GM12873 (cell line): ENCODE data around the gene TFB2M.

Source experiments
- TF ChIP-seq, protein P1 (sequence below): IDR thresholded peaks from 2 replicates; pipeline ENCODE4 v1.5.1; 2012; ENCODE audit warnings: low read depth, mild to moderate bottlenecking, moderate library complexity, low read length, control low read depth; ENCODE audit not compliant: insufficient read depth; ENCODE audit errors: missing control alignments

TFB2M gene

DNA sequence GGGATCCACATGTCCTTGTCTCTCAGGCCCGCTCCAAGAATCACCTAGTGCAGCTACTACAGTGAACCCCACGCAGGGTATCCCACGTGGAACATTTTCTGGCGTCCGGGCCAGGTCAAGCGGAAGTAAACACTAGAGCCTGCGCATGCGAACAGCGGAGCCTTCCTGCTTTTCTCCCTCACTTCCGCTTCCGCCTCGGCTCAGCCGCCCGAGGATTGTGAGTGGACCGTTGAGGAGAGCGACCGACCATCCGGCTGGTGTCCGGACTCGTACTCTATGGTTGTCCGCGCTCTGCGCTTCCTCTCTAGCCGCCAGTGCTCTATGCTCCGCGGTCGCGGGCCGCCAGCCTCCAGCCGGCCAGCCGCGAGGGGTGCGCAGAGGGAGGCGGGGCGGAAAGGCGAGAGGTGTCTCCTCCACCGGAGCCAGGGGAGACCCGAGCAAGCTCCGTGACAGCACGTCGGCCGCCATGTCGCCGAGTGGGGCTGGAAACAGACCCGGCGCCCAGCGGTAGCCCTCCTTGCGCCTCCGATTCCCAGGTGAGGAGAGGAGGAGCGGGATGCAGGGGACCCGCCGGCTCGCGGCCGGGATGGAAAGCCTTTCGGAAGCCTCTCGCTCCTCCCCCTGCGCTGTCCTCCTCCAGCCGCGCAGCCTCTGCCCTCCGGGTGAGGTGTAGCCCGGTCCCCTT is at the start of gene TFB2M, which contains the start of gene CNST:
TSS of gene TFB2M (minus strand) at position 134 of the 685 bp plus-strand sequence. CDS start at position 11, 123 bp downstream.
TSS of gene CNST (plus strand) at position 329 of the 685 bp plus-strand sequence. CDS start 25,107 bp downstream, outside the sequence.
- TF ChIP-seq, protein P1, sequence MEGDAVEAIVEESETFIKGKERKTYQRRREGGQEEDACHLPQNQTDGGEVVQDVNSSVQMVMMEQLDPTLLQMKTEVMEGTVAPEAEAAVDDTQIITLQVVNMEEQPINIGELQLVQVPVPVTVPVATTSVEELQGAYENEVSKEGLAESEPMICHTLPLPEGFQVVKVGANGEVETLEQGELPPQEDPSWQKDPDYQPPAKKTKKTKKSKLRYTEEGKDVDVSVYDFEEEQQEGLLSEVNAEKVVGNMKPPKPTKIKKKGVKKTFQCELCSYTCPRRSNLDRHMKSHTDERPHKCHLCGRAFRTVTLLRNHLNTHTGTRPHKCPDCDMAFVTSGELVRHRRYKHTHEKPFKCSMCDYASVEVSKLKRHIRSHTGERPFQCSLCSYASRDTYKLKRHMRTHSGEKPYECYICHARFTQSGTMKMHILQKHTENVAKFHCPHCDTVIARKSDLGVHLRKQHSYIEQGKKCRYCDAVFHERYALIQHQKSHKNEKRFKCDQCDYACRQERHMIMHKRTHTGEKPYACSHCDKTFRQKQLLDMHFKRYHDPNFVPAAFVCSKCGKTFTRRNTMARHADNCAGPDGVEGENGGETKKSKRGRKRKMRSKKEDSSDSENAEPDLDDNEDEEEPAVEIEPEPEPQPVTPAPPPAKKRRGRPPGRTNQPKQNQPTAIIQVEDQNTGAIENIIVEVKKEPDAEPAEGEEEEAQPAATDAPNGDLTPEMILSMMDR = no peak

- TF ChIP-seq, protein P1 = no peak
These were observed 47.2 kb upstream of the TFB2M start for GRCh38 chr1:246613096-246613758.

DNA sequence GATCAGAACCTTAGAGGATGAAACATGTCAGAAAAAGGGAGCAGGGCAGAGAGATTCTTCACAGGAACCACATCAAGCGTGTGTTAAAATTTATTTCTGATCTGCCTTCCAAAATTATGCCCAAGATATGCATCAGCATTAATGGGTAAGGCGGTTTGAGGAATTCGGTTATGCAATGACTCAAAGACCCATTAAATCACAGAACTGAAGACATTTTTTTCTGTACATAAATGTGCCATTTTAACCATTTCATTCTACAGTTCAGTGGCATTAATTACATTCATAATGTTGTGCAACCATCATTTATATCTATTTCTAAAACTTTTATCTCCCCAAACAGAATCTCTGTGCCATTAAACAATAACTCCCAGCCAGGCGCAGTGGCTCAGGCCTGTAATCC is 43.6 kb upstream of the TFB2M start:
- TF ChIP-seq, protein P1 = no peak

DNA sequence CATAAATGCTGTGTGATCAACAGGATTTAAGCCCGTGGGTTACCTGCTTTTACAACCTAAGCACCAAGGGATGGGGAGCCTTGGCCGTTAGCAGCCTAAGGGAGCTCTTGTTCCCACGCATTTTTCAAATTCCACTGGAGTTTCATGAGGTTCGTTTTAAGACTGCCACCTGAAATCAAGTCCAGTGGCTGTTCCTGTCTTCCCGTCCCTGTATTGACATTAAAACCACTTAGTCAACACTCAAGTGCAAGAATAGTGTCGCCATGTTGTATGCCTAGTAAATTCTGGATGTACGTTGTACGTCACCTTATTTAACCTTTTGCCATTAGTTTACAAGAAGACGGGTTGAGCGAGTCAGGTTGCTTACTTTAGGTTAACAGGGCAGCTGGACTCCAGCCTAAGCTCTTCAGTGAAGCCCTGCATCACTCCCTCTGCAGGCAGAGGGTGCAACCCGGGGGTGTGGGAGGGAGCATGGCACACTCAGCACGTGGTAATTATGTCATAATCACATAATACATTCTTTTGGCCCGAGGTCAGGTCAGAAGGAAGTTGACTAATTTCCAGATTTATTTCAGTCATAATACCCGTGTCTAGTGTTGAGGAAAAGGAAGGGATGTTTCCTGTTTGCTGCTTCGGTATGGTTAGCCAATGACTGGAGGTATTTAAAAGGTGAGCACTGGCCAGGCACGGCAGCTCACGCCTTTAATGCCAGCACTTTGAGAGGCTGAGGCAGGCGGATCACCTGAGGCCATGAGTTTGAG is 42.7 kb upstream of the TFB2M start:
- TF ChIP-seq, protein P1 = no peak

GRCh38 chr1:246607462-246607861 is 41.4 kb upstream of the TFB2M start:
- TF ChIP-seq, protein P1 = no peak

GRCh38 chr1:246602194-246602593 is 36.1 kb upstream of the TFB2M start:
- TF ChIP-seq, protein P1 = no peak

GRCh38 chr1:246600579-246600978 is 34.5 kb upstream of the TFB2M start:
- TF ChIP-seq, protein P1 = no peak
